ENCODE data around the gene SLC25A22.
A peak's percentile ranks its signal among the peaks of the same experiment; 100 is the strongest.

The SLC25A22 gene

DNA sequence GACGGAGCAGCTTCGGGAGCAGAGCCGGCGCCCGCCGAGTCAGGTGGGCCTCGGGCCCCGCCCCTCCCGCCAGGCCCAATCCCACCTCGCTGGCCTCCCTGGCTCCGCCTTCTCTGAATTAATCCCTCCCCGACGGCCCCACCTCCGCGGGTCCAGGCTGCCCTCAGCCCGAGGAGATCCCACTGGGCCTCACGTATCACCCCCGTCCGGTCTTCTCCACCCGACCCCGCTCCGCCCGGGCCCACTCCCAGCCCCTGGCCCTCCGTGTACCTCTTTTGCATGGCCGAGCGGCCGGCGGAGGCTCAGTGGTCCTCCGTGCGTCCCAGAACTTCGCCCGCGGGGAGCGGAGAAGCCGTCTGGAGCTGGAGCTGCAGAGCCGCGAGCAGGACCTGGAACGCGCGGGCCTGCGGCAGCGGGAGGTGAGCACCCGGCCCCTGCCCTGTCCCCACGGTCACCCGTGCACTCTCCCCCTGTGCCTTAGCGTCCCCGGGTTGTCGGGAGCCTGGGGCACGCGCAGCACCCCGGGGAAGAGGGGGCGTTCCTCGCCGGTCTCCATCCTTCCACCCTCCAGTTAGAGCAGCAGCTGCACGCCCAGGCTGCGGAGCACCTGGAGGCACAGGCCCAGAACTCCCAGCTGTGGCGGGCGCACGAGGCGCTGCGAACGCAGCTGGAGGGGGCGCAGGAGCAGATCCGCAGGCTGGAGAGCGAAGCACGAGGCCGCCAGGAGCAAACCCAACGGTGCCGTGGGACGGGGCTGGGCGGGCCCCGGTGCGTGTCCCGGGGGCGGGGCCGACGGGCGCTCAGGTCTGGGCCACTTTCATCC, 32.4 kb upstream of the SLC25A22 start:
- peak; percentile 57 for DNase-seq
- H3K27me3 Mint-ChIP-seq: peaks cover 38 to 50% of the 10 kb centered on the region in 2 donors
- peaks cover 0 to 2% of the 10 kb centered on the region in 2 donors for H3K36me3 Mint-ChIP-seq
- H3K9me3 Mint-ChIP-seq: no peaks in the 10 kb centered on the region
- peaks cover 34 to 69% of the 10 kb centered on the region in 2 donors for H3K4me1 Mint-ChIP-seq
- H3K27ac Mint-ChIP-seq: no peak overlapping the region
- peak overlapping the region; percentile 52 to 71 for H3K4me3 Mint-ChIP-seq
- ATAC-seq (replicated peaks): peak; percentile 46 to 63

DNA sequence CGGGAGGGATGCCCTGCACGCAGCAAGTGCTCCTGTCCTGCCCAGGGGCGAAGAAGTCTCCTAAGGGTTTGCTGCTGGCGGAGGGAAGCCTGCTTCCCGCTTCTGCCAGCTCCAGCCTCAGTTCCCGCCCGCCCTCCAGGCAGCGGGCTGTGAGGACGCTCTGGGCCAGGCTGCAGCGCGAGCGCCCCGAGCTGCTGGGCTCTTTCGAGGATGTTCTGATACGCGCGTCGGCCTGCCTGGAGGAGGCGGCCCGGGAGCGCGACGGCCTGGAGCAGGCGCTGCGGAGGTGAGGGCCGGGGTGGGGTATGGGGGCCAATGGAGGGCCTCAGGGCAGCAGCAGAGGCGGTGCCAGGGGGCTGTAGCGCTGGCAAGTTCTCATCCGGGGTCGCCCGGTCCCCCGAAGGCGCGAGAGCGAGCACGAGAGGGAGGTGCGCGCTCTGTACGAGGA, 31.8 kb upstream of the SLC25A22 start:
- Mint-ChIP-seq H3K9me3 (no peaks in the 10 kb centered on the region), H3K36me3 (peaks cover 6 to 8% of the 10 kb centered on the region in 2 donors), H3K4me1 (peaks cover 34 to 63% of the 10 kb centered on the region in 2 donors), H3K4me3 (peak overlapping the region; percentile 52 to 71), H3K27ac (no peak overlapping the region), H3K27me3 (peaks cover 38 to 50% of the 10 kb centered on the region in 2 donors)
- ATAC-seq (replicated peaks) (peak; percentile 1 to 3), DNase-seq (no peak)

DNA sequence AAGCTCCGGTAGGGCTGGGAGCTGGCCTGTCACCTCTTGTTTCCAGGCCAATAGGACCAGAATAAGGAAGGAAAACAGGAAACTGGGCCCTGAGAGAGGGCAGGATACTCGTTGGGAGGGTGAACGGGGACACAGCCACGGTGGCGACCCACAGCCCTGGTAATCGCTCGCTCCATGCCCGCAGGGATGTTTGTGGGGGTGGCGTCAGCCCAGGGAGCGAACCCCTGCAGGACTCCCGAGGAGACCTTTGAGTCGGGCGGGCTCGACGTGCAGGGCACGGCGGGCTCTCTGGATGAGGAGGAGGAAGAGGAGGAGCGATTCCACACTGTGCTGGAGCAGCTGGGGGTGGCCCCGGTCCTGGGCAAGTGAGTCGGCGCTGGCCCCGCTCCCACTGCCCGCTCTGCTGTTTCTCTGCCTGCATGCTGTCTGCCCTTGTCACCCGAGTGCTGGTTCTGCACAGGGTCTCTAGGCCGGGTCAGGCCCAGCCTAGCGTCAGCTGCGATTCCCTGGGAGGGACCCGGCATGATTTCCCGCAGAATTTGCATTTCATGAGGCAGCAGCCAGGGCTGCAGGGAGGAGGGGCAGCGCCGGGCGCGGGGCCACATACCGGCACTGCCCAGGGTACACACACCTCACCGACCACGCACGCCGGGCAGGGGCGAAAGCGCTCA, 31.2 kb upstream of the SLC25A22 start:
- DNase-seq: no peak
- peaks cover 33 to 58% of the 10 kb centered on the region in 2 donors for H3K4me1 Mint-ChIP-seq
- peaks cover 38 to 50% of the 10 kb centered on the region in 2 donors for H3K27me3 Mint-ChIP-seq
- peaks cover 9 to 11% of the 10 kb centered on the region in 2 donors for H3K36me3 Mint-ChIP-seq
- H3K9me3 Mint-ChIP-seq: no peaks in the 10 kb centered on the region
- H3K4me3 Mint-ChIP-seq: peak overlapping the region; percentile 65 to 71
- ATAC-seq (replicated peaks): no peak
- peak overlapping the region; percentile 5 for H3K27ac Mint-ChIP-seq

DNA sequence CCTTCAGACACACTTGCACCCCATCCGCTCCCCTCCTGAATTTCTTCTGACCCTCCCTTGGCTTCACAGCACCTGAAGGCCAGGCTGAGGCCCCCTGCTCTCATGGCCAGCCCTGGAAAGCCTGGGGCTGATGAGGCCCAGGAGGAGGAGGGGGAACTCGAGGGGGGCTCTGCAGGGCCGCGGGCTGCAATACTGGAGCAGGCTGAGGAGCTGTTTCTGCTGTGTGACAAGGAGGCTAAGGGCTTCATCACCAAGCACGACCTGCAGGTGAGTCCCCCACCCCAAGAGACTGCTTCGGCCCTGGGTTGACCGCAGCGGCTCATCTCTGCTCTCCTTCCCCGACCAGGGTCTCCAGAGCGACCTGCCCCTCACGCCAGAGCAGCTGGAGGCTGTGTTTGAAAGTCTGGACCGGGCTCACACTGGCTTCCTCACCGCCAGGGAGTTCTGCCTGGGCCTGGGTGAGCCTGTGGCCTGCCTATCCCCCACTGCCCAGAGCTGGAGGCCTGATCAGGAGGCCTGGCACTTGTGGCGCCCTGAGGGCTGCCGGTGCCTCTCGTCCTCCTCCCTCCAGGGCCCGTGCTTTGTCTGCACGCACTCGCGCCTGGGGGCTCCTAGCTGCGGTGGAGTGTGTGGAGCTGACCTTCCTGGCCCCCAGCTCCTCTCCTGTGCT, 30.6 kb upstream of the SLC25A22 start:
- DNase-seq: no peak
- Mint-ChIP-seq H3K4me3 (peak overlapping the region; percentile 71 to 80), H3K4me1 (peaks cover 29 to 51% of the 10 kb centered on the region in 2 donors), H3K36me3 (peaks cover 9 to 11% of the 10 kb centered on the region in 2 donors), H3K9me3 (no peaks in the 10 kb centered on the region), H3K27me3 (peaks cover 38 to 50% of the 10 kb centered on the region in 2 donors), H3K27ac (no peak overlapping the region)
- no peak for ATAC-seq (replicated peaks)

DNA sequence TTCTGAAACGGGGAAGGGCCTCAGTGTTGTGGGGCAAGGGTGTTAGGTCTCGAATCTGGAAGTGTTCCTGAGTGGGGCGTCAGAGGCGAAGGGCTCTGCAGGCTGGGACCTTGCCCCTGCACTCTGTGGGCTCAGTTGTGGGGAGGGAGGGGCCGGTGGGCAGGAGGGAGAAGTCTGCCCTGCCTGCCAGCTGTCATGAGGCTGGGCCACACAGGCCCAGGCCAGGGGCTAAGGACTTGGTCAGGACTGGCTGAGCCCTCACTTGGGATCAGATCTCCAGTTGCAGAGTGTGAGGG, 29.8 kb upstream of the SLC25A22 start, which contains the start of gene CRACR2B:
Gene CRACR2B, plus strand, starts transcription at position 23 of the 296 bp plus-strand sequence. CDS start 689 bp downstream, outside the sequence.
- Mint-ChIP-seq H3K9me3 (no peaks in the 10 kb centered on the region), H3K27ac (peak within 1 kb of the TSS; percentile 75), H3K4me3 (peak within 1 kb of the TSS; percentile 73 to 80), H3K36me3 (peaks cover 9 to 15% of the 10 kb centered on the region in 2 donors), H3K27me3 (peaks cover 38 to 50% of the 10 kb centered on the region in 2 donors), H3K4me1 (peaks cover 29 to 49% of the 10 kb centered on the region in 2 donors)
- DNase-seq (no peak), ATAC-seq (replicated peaks) (no peak)

DNA sequence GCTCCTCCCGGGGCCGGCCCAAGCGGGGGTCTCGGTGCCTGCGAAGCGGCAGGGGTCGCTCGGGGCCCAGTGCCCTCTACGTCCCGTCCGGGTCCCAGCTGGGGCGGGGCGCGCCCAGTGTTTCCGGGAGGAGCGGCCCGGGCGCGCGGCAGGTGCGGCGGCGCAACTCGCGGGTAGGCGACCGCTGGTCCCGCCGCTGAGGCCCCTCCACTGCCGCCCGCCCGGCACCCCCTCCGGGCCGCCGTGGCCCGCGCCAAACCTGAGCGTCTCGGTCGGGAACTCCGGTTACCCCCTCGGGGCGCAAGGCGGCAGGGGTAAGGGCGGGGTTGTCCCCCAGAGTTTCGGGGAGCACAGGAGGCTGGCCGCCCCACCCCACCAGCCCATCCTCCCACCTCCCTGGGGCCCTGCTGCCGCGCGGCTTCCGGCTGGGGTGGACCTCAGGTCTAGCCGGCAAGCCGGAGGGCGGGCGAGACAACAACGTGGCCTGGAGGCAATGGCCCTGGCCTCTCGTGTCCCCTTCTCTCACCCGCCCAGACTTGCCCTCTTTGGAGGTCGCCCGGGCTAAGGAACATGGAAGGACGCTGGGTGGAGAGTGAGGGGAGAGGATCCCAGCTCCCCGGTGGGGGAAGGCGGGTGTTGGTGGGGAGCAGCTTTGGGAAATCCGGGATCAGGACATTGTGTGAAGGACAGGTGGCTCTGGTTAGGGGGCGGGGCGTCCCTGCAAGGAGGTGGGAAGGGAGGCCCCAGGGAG, 29.2 kb upstream of the SLC25A22 start:
- ATAC-seq (replicated peaks) (peak; percentile 31 to 38), DNase-seq (no peak)
- peak overlapping the region; percentile 75 for H3K27ac Mint-ChIP-seq
- peaks cover 38 to 48% of the 10 kb centered on the region in 2 donors for H3K27me3 Mint-ChIP-seq
- H3K4me1 Mint-ChIP-seq: peaks cover 28 to 50% of the 10 kb centered on the region in 2 donors
- no peaks in the 10 kb centered on the region for H3K9me3 Mint-ChIP-seq
- H3K36me3 Mint-ChIP-seq: peaks cover 9 to 18% of the 10 kb centered on the region in 2 donors
- peak overlapping the region; percentile 73 to 80 for H3K4me3 Mint-ChIP-seq

DNA sequence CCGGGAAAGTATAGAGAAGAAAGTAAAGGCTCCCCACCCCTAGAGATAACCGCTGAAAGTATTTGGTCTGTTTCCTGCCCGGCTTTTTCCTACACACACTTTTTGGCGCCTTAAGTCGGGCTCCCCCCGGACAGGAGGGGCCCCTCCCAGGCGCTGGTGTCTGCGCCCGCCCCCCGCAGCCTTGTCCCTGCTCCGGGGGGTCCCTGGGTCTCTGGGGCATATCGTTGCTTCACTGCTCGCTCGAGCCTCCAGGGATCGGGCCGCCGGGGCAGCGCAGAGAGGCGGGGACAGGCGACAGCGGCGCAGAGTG, 28.7 kb upstream of the SLC25A22 start:
- ATAC-seq (replicated peaks) (peak; percentile 21 to 22), DNase-seq (no peak)
- Mint-ChIP-seq H3K27ac (no peak overlapping the region), H3K4me1 (peaks cover 24 to 50% of the 10 kb centered on the region in 2 donors), H3K27me3 (peaks cover 37 to 42% of the 10 kb centered on the region in 2 donors), H3K9me3 (no peaks in the 10 kb centered on the region), H3K36me3 (peaks cover 9 to 20% of the 10 kb centered on the region in 2 donors), H3K4me3 (peak overlapping the region; percentile 62 to 73)

DNA sequence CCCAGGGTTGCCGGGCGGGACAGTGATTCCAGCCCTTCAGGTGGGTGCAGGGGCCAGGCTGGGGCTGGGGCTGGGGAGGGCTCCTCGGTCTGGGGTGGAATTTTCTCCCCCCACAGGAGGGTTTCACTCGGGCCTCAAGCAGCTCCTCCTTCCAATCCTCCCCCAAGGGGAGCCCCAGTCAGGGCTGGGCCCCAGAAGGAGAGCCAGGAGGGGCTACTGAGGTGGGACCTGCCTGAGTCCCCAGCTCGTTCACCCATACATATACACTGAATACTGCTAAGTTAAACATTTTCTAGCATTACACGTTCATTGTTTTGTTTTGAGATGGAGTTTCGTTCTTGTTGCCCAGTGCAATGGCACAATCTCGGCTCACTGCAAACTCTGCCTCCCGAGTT, 28.1 kb upstream of the SLC25A22 start:
- peaks cover 9 to 20% of the 10 kb centered on the region in 2 donors for H3K36me3 Mint-ChIP-seq
- ATAC-seq (replicated peaks): no peak
- H3K27ac Mint-ChIP-seq: no peak overlapping the region
- DNase-seq: no peak
- H3K9me3 Mint-ChIP-seq: no peaks in the 10 kb centered on the region
- peaks cover 31 to 37% of the 10 kb centered on the region in 2 donors for H3K27me3 Mint-ChIP-seq
- H3K4me3 Mint-ChIP-seq: peak overlapping the region; percentile 62 to 73
- H3K4me1 Mint-ChIP-seq: peaks cover 23 to 48% of the 10 kb centered on the region in 2 donors

DNA sequence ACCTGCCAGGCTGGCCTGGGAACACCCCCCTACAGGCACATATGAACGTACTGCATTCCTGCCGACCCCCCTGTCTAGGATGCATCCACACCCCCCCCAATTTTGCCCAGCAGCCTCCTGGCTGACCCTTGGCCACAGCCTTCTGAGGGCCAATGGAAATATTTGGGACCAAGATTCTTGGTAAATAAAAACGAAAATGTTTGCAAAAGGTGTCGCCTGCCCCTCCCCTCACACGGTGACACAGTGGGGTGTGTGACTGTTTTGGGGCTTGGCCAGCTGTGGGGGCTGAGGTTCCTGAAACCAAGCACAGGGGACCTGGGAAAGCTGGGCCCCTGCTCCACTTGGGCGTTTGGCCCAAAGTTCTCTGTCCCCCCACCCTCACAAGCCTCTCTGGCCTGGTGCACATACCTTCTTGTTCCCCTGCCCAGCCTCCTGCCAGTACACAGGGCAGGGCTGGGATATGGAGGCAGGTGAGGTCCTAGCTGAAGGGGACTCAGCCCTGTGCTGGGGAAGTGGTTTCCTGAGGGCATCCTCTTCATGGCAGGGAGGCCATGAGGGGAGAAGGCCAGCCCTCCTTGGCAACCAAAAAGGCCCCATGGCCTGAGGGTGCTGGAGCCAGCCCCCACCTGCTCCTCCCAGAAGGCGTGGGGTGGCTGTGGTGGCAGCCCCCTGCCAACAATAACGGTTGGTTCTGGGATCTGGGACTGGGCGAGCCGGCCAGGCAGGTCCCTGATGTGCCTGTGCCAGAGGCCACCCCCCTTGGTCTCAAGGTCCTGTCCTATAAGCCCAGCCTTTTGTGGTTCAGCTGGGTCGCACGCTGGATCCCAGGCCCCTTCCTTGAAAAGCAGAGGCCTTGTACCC, 27.5 kb upstream of the SLC25A22 start:
- peaks cover 29 to 49% of the 10 kb centered on the region in 2 donors for H3K4me1 Mint-ChIP-seq
- no peak overlapping the region for H3K4me3 Mint-ChIP-seq
- H3K9me3 Mint-ChIP-seq: no peaks in the 10 kb centered on the region
- no peak overlapping the region for H3K27ac Mint-ChIP-seq
- ATAC-seq (replicated peaks) (no peak), DNase-seq (no peak)
- H3K27me3 Mint-ChIP-seq: peaks cover 28 to 33% of the 10 kb centered on the region in 2 donors
- peaks cover 12 to 20% of the 10 kb centered on the region in 2 donors for H3K36me3 Mint-ChIP-seq

DNA sequence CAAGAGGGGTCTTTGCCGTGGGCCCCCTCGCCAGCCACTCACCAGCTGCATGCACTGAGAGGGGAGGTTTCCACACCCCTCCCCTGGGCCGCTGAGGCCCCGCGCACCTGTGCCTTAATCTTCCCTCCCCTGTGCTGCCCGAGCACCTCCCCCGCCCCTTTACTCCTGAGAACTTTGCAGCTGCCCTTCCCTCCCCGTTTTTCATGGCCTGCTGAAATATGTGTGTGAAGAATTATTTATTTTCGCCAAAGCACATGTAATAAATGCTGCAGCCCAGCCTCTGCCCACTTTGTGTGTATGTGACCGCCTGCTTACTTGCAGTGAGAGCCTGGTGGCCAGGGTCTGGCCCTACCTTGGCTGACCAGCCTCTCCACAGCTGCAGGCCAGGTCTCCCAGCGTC, 26.9 kb upstream of the SLC25A22 start:
- DNase-seq (no peak), ATAC-seq (replicated peaks) (no peak)
- Mint-ChIP-seq H3K27ac (no peak overlapping the region), H3K4me3 (no peak overlapping the region), H3K36me3 (peaks cover 12 to 20% of the 10 kb centered on the region in 2 donors), H3K4me1 (peaks cover 33 to 50% of the 10 kb centered on the region in 2 donors), H3K9me3 (no peaks in the 10 kb centered on the region), H3K27me3 (peaks cover 24 to 27% of the 10 kb centered on the region in 2 donors)

DNA sequence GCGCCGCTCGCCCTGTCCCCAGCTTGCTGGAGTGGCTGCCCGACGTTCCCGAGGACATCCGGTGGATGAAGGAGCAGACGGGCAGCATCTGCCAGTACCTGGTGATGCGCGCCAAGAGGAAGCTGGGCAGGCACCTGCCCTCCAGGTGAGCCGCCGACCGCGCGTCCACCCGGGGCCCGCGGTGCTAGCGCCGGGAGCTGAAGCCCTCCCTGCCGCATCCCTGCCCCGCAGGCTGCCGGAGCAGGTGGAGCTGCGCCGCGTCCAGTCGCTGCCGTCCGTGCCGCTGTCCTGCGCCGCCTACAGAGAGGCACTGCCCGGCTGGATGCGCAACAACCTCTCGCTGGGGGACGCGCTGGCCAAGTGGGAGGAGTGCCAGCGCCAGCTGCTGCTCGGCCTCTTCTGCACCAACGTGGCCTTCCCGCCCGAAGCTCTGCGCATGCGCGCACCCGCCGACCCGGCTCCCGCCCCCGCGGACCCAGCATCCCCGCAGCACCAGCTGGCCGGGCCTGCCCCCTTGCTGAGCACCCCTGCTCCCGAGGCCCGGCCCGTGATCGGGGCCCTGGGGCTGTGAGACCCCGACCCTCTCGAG, 26.3 kb upstream of the SLC25A22 start:
- Mint-ChIP-seq H3K27me3 (peaks cover 19 to 21% of the 10 kb centered on the region in 2 donors), H3K36me3 (peaks cover 12 to 20% of the 10 kb centered on the region in 2 donors), H3K9me3 (no peaks in the 10 kb centered on the region), H3K4me1 (peaks cover 31 to 47% of the 10 kb centered on the region in 2 donors), H3K4me3 (no peak overlapping the region), H3K27ac (no peak overlapping the region)
- ATAC-seq (replicated peaks): no peak
- DNase-seq: no peak

DNA sequence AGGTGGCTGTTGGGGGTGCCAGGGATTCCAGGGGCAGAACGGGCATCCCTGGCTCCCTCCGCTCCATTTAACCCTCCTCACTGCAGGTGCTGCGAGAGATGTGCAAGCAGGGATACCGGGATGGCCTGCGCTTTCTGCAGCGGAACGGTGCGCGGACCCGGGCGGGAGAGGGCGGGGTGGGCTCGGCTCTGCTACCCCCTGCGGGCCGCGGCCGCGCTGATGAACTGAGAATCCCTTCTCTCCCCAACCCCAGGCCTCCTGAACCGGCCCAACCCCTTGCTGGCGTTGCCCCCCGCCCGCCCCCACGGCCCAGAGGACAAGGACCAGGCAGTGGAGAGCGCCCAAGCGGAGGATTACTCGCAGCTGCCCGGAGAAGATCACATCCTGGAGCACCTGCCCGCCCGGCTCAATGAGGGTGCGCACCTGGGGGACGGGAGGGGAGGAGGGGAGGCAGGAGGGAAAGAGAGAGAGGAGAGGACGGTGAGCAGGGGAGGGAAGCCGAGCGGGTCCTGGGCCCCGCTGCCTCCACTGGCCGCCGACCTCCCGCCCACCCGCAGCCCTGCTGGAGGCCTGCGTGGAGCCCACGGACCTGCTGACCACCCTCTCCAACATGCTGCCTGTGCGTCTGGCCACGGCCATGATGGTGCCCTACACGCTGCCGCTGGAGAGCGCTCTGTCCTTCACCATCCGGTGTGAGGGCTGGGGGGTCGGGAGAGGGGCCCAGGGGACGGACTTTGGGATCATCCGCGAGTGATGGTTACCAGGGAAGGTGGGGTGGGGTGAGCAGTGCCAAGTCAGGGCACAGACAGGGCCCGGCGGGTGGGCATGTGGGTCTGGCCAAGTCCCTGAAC, 25.6 kb upstream of the SLC25A22 start:
- Mint-ChIP-seq H3K4me3 (no peak overlapping the region), H3K27me3 (peaks cover 12 to 14% of the 10 kb centered on the region in 2 donors), H3K36me3 (peaks cover 12 to 20% of the 10 kb centered on the region in 2 donors), H3K27ac (no peak overlapping the region), H3K9me3 (no peaks in the 10 kb centered on the region), H3K4me1 (peaks cover 24 to 41% of the 10 kb centered on the region in 2 donors)
- DNase-seq (no peak), ATAC-seq (replicated peaks) (no peak)

Measured in stimulated activated naive B cell treated with anti-CD40 and anti-IgM and Interleukin-4, amounts not matched to agents 10 μg/mL and 1 μg/mL and 100 μg/mL, for 72 hours (primary cell).